Esophagus (tissue), 2 donors: Measurements from ENCODE around the gene KIF26A. TPM values are rescaled to one million over a fixed set of nuclear protein-coding genes. Genes with fewer than 3 reads are reported as not detected.
"Not testable (repeated sequence)": the region's sequence is repeated elsewhere in the genome, so short reads cannot be mapped to it uniquely, and the experiment has no call there.

Experiments
- H3K27ac ChIP-seq, 2 donors: one replicate each; pipeline ENCODE4 v1.5.1; 2013; ENCODE audit warnings: low read depth in 2 of 2, mild to moderate bottlenecking in 2 of 2, inconsistent platforms in 1 of 2, low read length in 1 of 2, moderate library complexity in 1 of 2
- H3K27me3 ChIP-seq, 2 donors: one replicate each; pipeline ENCODE4 v1.6.1; 2013; ENCODE audit warnings: low read length in 2 of 2, control low read depth in 1 of 2, mild to moderate bottlenecking in 1 of 2; ENCODE audit not compliant: insufficient read depth in 2 of 2, control insufficient read depth in 1 of 2
- H3K36me3 ChIP-seq, 2 donors: one replicate each; pipeline ENCODE4 v1.6.1; 2013; ENCODE audit warnings: low read length in 1 of 2; ENCODE audit not compliant: control insufficient read depth in 2 of 2, insufficient read depth in 2 of 2
- H3K4me1 ChIP-seq, 2 donors: one replicate each; pipeline ENCODE4 v1.6.1; 2013; ENCODE audit warnings: low read length in 1 of 2; ENCODE audit not compliant: control insufficient read depth in 2 of 2, insufficient read depth in 2 of 2
- H3K4me3 ChIP-seq, 2 donors: one replicate each; pipeline ENCODE4 v1.5.1; 2013; ENCODE audit warnings: low read length in 2 of 2, mild to moderate bottlenecking in 2 of 2, low read depth in 1 of 2, moderate library complexity in 1 of 2
- H3K9me3 ChIP-seq, 2 donors: one replicate each; pipeline ENCODE4 v1.6.1; 2013; ENCODE audit warnings: mild to moderate bottlenecking in 2 of 2, low read depth in 1 of 2, low read length in 1 of 2, moderate library complexity in 1 of 2; ENCODE audit not compliant: control insufficient read depth in 2 of 2, insufficient read depth in 1 of 2
- WGBS, 2 donors: extraction: QIAGEN DNeasy Blood & Tissue Kit; methylation state at CpG; one replicate each; pipeline ENCODE4 v1.1.7; 2013; 5-methylcytosine and 5-hydroxymethylcytosine counted together
- polyA plus RNA-seq, 2 donors: library from polyadenylated mRNA; stranded (reverse); fragments of 200-250 nt; gene quantifications; one replicate each; pipeline ENCODE4 v1.2.3, GENCODE V29; 2013
- donor health status: healthy with polysubstance abuse.
- donor health status: Bipolar disorder and iron deficiency.

Gene KIF26A
- polyA plus RNA-seq, 2 donors, result 0.73 to 1.8 TPM

GRCh38 chr14:104149278-104149595, 10.8 kb downstream of the KIF26A start:
- H3K27me3 ChIP-seq, result no peaks in the 10 kb centered on the region
- H3K27ac ChIP-seq, result no peak overlapping the region
- peaks cover 0 to 3% of the 10 kb centered on the region in 2 donors for H3K9me3 ChIP-seq
- H3K4me3 ChIP-seq, result no peak overlapping the region
- H3K36me3 ChIP-seq, result no peaks in the 10 kb centered on the region
- WGBS, 2 donors, result 87 to 93% methylated on average over 11 of the region's 11 CpGs
- H3K4me1 ChIP-seq, result no peaks in the 10 kb centered on the region

- no peaks in the 10 kb centered on the region for H3K36me3 ChIP-seq
- H3K27ac ChIP-seq, result peak overlapping the region in 1 of 2 donors; percentile 4
- peaks cover 0 to 3% of the 10 kb centered on the region in 2 donors for H3K9me3 ChIP-seq
- no peaks in the 10 kb centered on the region for H3K27me3 ChIP-seq
- H3K4me1 ChIP-seq, result no peaks in the 10 kb centered on the region
- no peak overlapping the region for H3K4me3 ChIP-seq
- WGBS, 2 donors, result 46 to 50% methylated on average over 12 of the region's 12 CpGs
Measured at GRCh38 chr14:104149617-104150135, 11.3 kb downstream of the KIF26A start.

- peaks cover 0 to 3% of the 10 kb centered on the region in 2 donors for H3K9me3 ChIP-seq
- H3K27me3 ChIP-seq, result no peaks in the 10 kb centered on the region
- H3K4me1 ChIP-seq, result no peaks in the 10 kb centered on the region
- 49 to 56% methylated on average over 17 to 19 of the region's 19 CpGs for WGBS, 2 donors
- no peaks in the 10 kb centered on the region for H3K36me3 ChIP-seq
- H3K4me3 ChIP-seq, result no peak overlapping the region
- no peak overlapping the region for H3K27ac ChIP-seq
Measured at GRCh38 chr14:104150136-104151025, 12.0 kb downstream of the KIF26A start.

- Histone ChIP-seq H3K27me3 (no peaks in the 10 kb centered on the region), H3K36me3 (no peaks in the 10 kb centered on the region), H3K27ac (no peak overlapping the region), H3K4me3 (no peak overlapping the region), H3K9me3 (peaks cover 0 to 3% of the 10 kb centered on the region in 2 donors), H3K4me1 (no peaks in the 10 kb centered on the region)
- WGBS, 2 donors, result 71 to 83% methylated on average over 5 of the region's 5 CpGs
Measured at GRCh38 chr14:104151026-104151381, 12.6 kb downstream of the KIF26A start.

DNA sequence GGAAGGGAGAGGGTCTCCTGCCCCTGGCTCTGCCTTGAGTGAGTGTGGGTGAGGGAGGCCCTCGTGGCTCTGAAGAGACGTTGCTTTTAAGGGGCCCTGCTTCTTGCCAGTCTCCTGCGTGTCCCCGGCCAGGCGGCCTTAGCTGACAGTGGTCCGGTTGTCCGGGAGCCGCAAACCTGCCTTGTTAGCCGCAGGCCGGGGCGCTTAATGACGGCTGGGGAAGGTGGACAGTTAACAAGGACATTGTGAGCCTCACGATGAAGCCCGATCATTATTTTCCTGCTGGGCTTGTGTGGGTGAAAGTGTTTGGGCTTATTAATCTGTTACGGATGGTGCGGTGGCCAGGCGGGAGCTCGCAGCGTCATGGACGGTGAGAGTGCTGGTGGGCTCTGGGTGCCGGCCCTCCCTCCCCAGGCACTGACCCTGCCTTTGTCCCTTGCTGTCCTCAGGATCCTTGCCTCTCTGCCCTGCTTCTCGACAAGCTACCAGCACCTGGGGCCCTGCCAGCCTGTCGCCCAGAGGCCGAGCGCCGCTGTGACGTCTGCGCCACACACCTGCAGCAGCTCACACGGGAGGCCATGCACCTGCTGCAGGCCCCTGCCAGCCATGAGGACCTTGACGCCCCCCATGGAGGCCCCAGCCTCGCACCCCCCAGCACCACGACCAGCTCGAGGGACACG, 13.3 kb downstream of the KIF26A start:
- H3K4me3 ChIP-seq, result no peak overlapping the region
- 83 to 90% methylated on average over 34 of the region's 34 CpGs for WGBS, 2 donors
- no peaks in the 10 kb centered on the region for H3K4me1 ChIP-seq
- no peaks in the 10 kb centered on the region for H3K27me3 ChIP-seq
- H3K27ac ChIP-seq, result no peak overlapping the region
- H3K36me3 ChIP-seq, result no peaks in the 10 kb centered on the region
- H3K9me3 ChIP-seq, result peaks cover 0 to 3% of the 10 kb centered on the region in 2 donors

DNA sequence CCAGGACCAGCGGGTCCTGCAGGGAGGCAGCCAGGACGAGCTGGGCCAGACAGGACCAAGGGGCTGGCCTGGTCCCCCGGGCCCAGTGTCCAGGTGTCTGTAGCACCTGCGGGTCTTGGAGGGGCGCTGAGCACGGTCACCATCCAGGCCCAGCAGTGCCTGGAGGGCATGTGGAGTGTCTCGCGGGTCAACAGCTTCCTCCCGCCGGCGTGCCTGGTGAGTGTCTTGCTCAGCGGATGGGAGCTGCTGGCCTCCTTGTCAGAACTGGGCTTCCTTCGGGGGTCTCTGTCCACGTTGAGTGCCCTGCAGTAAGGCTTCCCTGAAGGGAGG, 13.8 kb downstream of the KIF26A start:
- Histone ChIP-seq H3K4me3 (no peak overlapping the region), H3K27me3 (no peaks in the 10 kb centered on the region), H3K36me3 (no peaks in the 10 kb centered on the region), H3K27ac (no peak overlapping the region), H3K4me1 (no peaks in the 10 kb centered on the region), H3K9me3 (peaks cover 0 to 3% of the 10 kb centered on the region in 2 donors)
- WGBS, 2 donors, result 91 to 92% methylated on average over 14 of the region's 14 CpGs

GRCh38 chr14:104152686-104153393, 14.5 kb downstream of the KIF26A start:
- peaks cover 0 to 3% of the 10 kb centered on the region in 2 donors for H3K9me3 ChIP-seq
- WGBS, 2 donors, result 88% methylated on average over 21 of the region's 21 CpGs

GRCh38 chr14:104153394-104153755, 15.0 kb downstream of the KIF26A start:
- not testable (repeated sequence) for H3K4me3 ChIP-seq, H3K4me1 ChIP-seq, H3K9me3 ChIP-seq, H3K36me3 ChIP-seq, H3K27ac ChIP-seq, H3K27me3 ChIP-seq
- 47 to 51% methylated on average over 7 of the region's 7 CpGs for WGBS, 2 donors

More at GRCh38 chr14:104152686-104153393, 14.5 kb downstream of the KIF26A start:
- Histone ChIP-seq H3K27ac (no peak overlapping the region), H3K27me3 (no peaks in the 10 kb centered on the region), H3K36me3 (no peaks in the 10 kb centered on the region), H3K4me1 (no peaks in the 10 kb centered on the region), H3K4me3 (no peak overlapping the region)

DNA sequence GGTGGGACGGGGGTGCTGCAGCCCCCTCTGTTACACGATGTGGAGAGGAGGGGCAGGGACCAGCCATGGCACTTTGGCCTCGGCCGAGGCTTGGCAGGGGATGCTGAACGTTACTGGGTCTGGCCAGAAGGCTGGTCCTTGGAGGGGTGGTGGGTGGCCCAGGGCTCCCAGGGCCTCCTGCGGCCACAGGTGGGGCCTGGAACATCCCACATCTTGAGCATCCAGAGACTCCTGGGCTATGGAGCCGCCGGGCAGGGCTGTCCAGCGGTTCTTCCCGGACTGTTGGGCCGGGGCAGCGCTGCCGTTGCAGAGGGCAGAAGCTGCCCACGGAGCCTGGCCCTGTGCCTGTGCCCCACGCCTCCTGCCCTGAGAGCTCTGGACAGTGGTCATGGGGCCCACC, 15.9 kb downstream of the KIF26A start:
- 77 to 83% methylated on average over 7 to 15 of the region's 15 CpGs for WGBS, 2 donors
- peaks cover 0 to 3% of the 10 kb centered on the region in 2 donors for H3K9me3 ChIP-seq
- no peaks in the 10 kb centered on the region for H3K27me3 ChIP-seq
- no peaks in the 10 kb centered on the region for H3K36me3 ChIP-seq
- H3K4me1 ChIP-seq, result no peaks in the 10 kb centered on the region
- H3K27ac ChIP-seq, result no peak overlapping the region
- H3K4me3 ChIP-seq, result no peak overlapping the region
